SU-DHL-6 (cell line): ENCODE measurements around the gene BDNF.
"Not testable (repeated sequence)": the region's sequence is repeated elsewhere in the genome, so short reads cannot be mapped to it uniquely, and the experiment has no call there.

ENCODE experiments used
- H2AFZ ChIP-seq: fragments of 200-600 bp; sonication (generic); 2 replicates; pipeline ENCODE4 v1.6.1; 2014; ENCODE audit warnings: low read depth, mild to moderate bottlenecking, moderate library complexity, mixed read lengths, antibody characterized with exemption, low read length; ENCODE audit not compliant: severe bottlenecking
- H3F3A ChIP-seq: fragments of 200-600 bp; shearing (Covaris generic); 2 replicates; pipeline ENCODE4 v1.6.0; 2016; ENCODE audit warnings: antibody characterized with exemption, mild to moderate bottlenecking; ENCODE audit not compliant: insufficient read depth
- H3K27ac ChIP-seq: fragments of 200-600 bp; sonication (generic); 2 replicates; pipeline ENCODE4 v1.5.1; 2016; ENCODE audit warnings: low read depth, mild to moderate bottlenecking, low read length, moderate library complexity, mixed read lengths
- H3K27me3 ChIP-seq: fragments of 200-600 bp; sonication (generic), shearing (Covaris generic); 2 replicates; pipeline ENCODE4 v1.6.0; 2014; ENCODE audit warnings: mild to moderate bottlenecking, low read length
- H3K36me3 ChIP-seq: fragments of 200-600 bp; sonication (generic); 2 replicates; pipeline ENCODE4 v1.6.1; 2014; ENCODE audit warnings: mild to moderate bottlenecking, low read length, mixed read lengths
- H3K4me2 ChIP-seq: fragments of 300-600, 200-600 bp; shearing (Covaris generic), sonication (generic); 2 replicates; pipeline ENCODE4 v1.6.0; 2014; ENCODE audit warnings: low read length, low read depth, mild to moderate bottlenecking; ENCODE audit not compliant: poor library complexity, severe bottlenecking
- H3K4me3 ChIP-seq: fragments of 200-600 bp; sonication (generic); 2 replicates; pipeline ENCODE4 v1.5.1; 2014; ENCODE audit warnings: antibody characterized with exemption, low read length, mild to moderate bottlenecking, mixed read lengths; ENCODE audit not compliant: insufficient read depth, poor library complexity, severe bottlenecking
- H3K79me2 ChIP-seq: fragments of 200-600 bp; sonication (generic); 2 replicates; pipeline ENCODE4 v1.6.1; 2014; ENCODE audit warnings: mild to moderate bottlenecking, low read length, moderate library complexity; ENCODE audit not compliant: insufficient read depth
- H3K9ac ChIP-seq: fragments of 200-600 bp; sonication (generic); 2 replicates; pipeline ENCODE4 v1.7.0; 2014; ENCODE audit warnings: mild to moderate bottlenecking, low read length
- H3K9me2 ChIP-seq: fragments of 200-600 bp; sonication (generic); replicated peaks from 2 replicates; pipeline ENCODE4 v1.6.1; 2014; ENCODE audit warnings: low read length; ENCODE audit not compliant: insufficient read depth
- H3K9me3 ChIP-seq: fragments of 200-600 bp; sonication (generic); 2 replicates; pipeline ENCODE4 v1.6.1; 2014; ENCODE audit warnings: low read length, mixed read lengths; ENCODE audit not compliant: insufficient read depth
- H4K20me1 ChIP-seq: fragments of 200-600 bp; sonication (generic); 2 replicates; pipeline ENCODE4 v1.6.1; 2014; ENCODE audit warnings: low read depth, mild to moderate bottlenecking, antibody characterized with exemption, low read length, moderate library complexity, mixed read lengths
- CTCF ChIP-seq: fragments of 200-600 bp; sonication (generic); IDR thresholded peaks from one replicate; pipeline ENCODE4 v1.5.1; 2017; ENCODE audit warnings: antibody characterized with exemption, mild to moderate bottlenecking, low read length, moderate library complexity; ENCODE audit not compliant: insufficient read depth, poor library complexity, severe bottlenecking
- EZH2phosphoT487 ChIP-seq: fragments of 200-600 bp; sonication (generic), shearing (Covaris generic); conservative IDR thresholded peaks from 2 replicates; pipeline ENCODE4 v1.6.1; 2018; ENCODE audit warnings: mild to moderate bottlenecking, antibody characterized with exemption, low read length, moderate library complexity, mixed read lengths

Gene BDNF

GRCh38 chr11:27673979-27674663 is 26.1 kb downstream of the BDNF start:
- Histone ChIP-seq H3K27ac (no peak overlapping the region), H2AFZ (no peak overlapping the region), H3F3A (no peaks in the 10 kb centered on the region), H3K36me3 (no peaks in the 10 kb centered on the region), H3K9me2 (no peaks in the 10 kb centered on the region), H3K9me3 (no peaks in the 10 kb centered on the region), H3K4me2 (no peak overlapping the region), H3K79me2 (no peaks in the 10 kb centered on the region), H3K27me3 (no peaks in the 10 kb centered on the region), H3K4me3 (no peak overlapping the region), H3K9ac (no peak overlapping the region), H4K20me1 (no peaks in the 10 kb centered on the region)
- TF ChIP-seq CTCF, result no peak
- TF ChIP-seq EZH2phosphoT487, result no peak

- no peak overlapping the region for H3K9ac ChIP-seq
- no peaks in the 10 kb centered on the region for H3K27me3 ChIP-seq
- H3K27ac ChIP-seq, result no peak overlapping the region
- no peaks in the 10 kb centered on the region for H4K20me1 ChIP-seq
- no peak overlapping the region for H2AFZ ChIP-seq
- no peaks in the 10 kb centered on the region for H3K9me2 ChIP-seq
- no peaks in the 10 kb centered on the region for H3F3A ChIP-seq
- no peak overlapping the region for H3K4me2 ChIP-seq
- no peaks in the 10 kb centered on the region for H3K9me3 ChIP-seq
- TF ChIP-seq CTCF (no peak), EZH2phosphoT487 (no peak)
- no peaks in the 10 kb centered on the region for H3K36me3 ChIP-seq
- no peaks in the 10 kb centered on the region for H3K79me2 ChIP-seq
- no peak overlapping the region for H3K4me3 ChIP-seq
These were observed 27.3 kb downstream of the BDNF start for GRCh38 chr11:27672836-27673464.

GRCh38 chr11:27665508-27666101 is 34.6 kb downstream of the BDNF start:
- not testable (repeated sequence) for H3K9me3 ChIP-seq, H3K36me3 ChIP-seq, H3K4me2 ChIP-seq, H3K79me2 ChIP-seq, H4K20me1 ChIP-seq, H3K9ac ChIP-seq, H2AFZ ChIP-seq, H3K4me3 ChIP-seq, H3K27ac ChIP-seq, H3F3A ChIP-seq, H3K27me3 ChIP-seq, H3K9me2 ChIP-seq

- H3K9me2 ChIP-seq, result no peaks in the 10 kb centered on the region
- H3K36me3 ChIP-seq, result no peaks in the 10 kb centered on the region
- no peak overlapping the region for H3K27ac ChIP-seq
- no peak overlapping the region for H3K4me3 ChIP-seq
- TF ChIP-seq EZH2phosphoT487 (no peak), CTCF (no peak)
- H3F3A ChIP-seq, result no peaks in the 10 kb centered on the region
- H3K9me3 ChIP-seq, result no peaks in the 10 kb centered on the region
- no peaks in the 10 kb centered on the region for H3K79me2 ChIP-seq
- no peak overlapping the region for H3K9ac ChIP-seq
- no peaks in the 10 kb centered on the region for H4K20me1 ChIP-seq
- H2AFZ ChIP-seq, result no peak overlapping the region
- no peaks in the 10 kb centered on the region for H3K27me3 ChIP-seq
- H3K4me2 ChIP-seq, result no peak overlapping the region
These were observed 36.9 kb downstream of the BDNF start for GRCh38 chr11:27663326-27663725.
